Measurements from ENCODE around the gene HIPK2. TPM values are rescaled to one million over a fixed set of nuclear protein-coding genes. Genes with fewer than 3 reads are reported as not detected.
A peak's percentile ranks its signal among the peaks of the same experiment; 100 is the strongest.

The HIPK2 gene
- total RNA-seq, 1 donor: 12.7 TPM

DNA sequence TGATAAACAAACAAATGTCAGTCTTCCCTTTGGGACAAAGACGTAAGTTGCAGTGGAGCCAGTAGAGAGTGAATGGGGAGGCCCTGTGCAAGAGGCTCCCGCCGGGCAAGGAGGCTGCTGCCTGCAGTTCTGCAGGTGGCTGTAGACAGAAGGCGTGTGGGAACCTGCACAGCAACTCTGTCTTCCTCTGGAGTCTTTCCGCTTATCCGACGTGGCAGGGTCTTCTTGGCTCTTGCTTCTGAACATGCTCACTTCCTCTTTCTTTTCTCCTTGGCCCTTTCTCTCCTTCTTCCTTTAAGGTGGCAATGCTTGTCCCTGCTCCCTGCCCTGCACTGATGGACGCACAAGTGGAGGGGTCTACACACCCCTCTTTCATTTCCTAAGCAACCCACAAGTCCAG, 122.5 kb downstream of the HIPK2 start:
- Histone ChIP-seq H3K27me3 (ENCODE audit: insufficient read depth, low read length) (no peaks in the 10 kb centered on the region), H3K9me3 (ENCODE audit: low read depth, low read length) (no peaks in the 10 kb centered on the region), H3K36me3 (ENCODE audit: insufficient read depth, low read length) (peaks cover 11% of the 10 kb centered on the region), H3K4me2 (ENCODE audit: insufficient read depth, low read length) (no peak overlapping the region), H2AFZ (ENCODE audit: low read length) (no peak overlapping the region), H3K4me1 (ENCODE audit: insufficient read depth, low read length) (peaks cover 36% of the 10 kb centered on the region), H3K79me2 (ENCODE audit: insufficient read depth, low read length) (peaks cover 88% of the 10 kb centered on the region), H4K20me1 (ENCODE audit: insufficient read depth, low read length) (peaks cover 11% of the 10 kb centered on the region), H3K27ac (ENCODE audit: low read depth, low read length) (peak overlapping the region; percentile 35), H3K4me3 (ENCODE audit: insufficient read depth, low read length) (no peak overlapping the region)
- DNase-seq (ENCODE audit: insufficient read length, low spot score, missing footprints): no peak
- TF ChIP-seq CTCF (IDR thresholded peaks at IDR 0.05; ENCODE audit: extremely low read depth, low read depth, low read length): no peak

DNA sequence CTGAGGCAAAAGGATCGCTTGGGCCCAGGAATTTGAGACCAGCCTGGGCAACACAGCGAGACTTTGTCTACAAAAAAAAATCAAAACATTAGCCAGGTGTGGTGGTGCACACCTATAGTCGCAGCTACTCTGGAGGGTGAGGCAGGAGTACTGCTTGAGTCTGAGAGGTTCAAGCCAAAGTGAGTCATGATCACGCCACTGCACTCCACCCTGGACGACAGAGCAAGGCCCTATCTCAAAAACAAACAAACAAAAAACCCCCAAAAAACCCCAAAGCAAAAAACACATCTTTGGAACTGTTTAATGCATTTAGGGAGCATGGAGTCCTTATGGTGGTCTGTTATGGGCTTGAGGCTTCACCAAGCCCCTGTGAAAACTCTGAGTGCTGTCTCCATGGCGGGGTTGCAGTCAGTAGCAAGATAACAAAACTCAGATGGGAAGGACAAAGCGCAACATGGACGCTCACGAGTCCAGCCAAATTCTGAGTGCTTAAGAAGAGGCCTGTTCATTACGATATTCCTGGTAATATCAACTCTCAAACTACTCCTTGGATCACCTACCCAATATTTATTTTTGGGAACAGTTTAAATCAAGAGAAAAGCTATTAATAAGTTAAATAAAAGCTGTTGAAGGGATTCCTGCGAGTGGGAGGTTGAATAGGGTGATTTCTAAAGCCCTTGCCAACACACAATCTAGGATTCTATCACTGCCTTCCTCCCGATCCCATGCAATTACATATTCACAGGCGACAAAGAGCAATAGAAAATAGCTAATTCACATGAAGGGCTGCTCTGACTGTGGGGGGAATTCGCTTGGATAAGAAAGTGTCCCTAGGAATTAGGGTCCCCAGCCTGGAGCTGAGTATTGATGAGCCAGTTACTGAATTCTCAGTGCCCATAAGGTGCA, 123.3 kb downstream of the HIPK2 start:
- no peaks in the 10 kb centered on the region for H3K27me3 ChIP-seq (ENCODE audit: insufficient read depth, low read length)
- no peak for TF ChIP-seq CTCF (IDR thresholded peaks at IDR 0.05; ENCODE audit: extremely low read depth, low read depth, low read length)
- H3K27ac ChIP-seq (ENCODE audit: low read depth, low read length): peak overlapping the region; percentile 15
- peaks cover 11% of the 10 kb centered on the region for H4K20me1 ChIP-seq (ENCODE audit: insufficient read depth, low read length)
- H3K4me2 ChIP-seq (ENCODE audit: insufficient read depth, low read length): no peak overlapping the region
- H2AFZ ChIP-seq (ENCODE audit: low read length): no peak overlapping the region
- H3K36me3 ChIP-seq (ENCODE audit: insufficient read depth, low read length): peaks cover 11% of the 10 kb centered on the region
- H3K4me3 ChIP-seq (ENCODE audit: insufficient read depth, low read length): no peak overlapping the region
- H3K9me3 ChIP-seq (ENCODE audit: low read depth, low read length): no peaks in the 10 kb centered on the region
- peaks cover 34% of the 10 kb centered on the region for H3K4me1 ChIP-seq (ENCODE audit: insufficient read depth, low read length)
- no peak for DNase-seq (ENCODE audit: insufficient read length, low spot score, missing footprints)
- peaks cover 83% of the 10 kb centered on the region for H3K79me2 ChIP-seq (ENCODE audit: insufficient read depth, low read length)

DNA sequence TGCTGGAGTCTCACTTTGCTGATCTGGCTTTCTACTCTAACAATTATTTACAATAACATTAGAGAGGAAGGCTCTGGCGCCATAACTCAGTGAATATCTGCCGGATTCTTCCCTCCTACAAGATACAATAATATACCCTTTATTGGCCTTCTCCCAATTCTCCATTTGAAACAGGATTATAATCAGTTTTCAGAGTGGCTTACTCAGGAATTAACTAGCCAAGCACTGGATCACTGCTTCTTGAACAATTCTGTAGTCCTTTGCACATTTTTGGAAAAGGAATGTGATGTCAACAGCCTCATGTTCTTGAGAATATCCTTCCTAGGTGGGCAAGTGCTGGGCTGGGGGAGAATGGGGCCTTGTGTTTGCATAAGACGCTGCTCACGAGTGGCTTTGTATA, 125.9 kb downstream of the HIPK2 start:
- Histone ChIP-seq H3K79me2 (ENCODE audit: insufficient read depth, low read length) (peaks cover 82% of the 10 kb centered on the region), H2AFZ (ENCODE audit: low read length) (no peak overlapping the region), H3K4me1 (ENCODE audit: insufficient read depth, low read length) (peaks cover 32% of the 10 kb centered on the region), H4K20me1 (ENCODE audit: insufficient read depth, low read length) (peaks cover 11% of the 10 kb centered on the region), H3K9me3 (ENCODE audit: low read depth, low read length) (no peaks in the 10 kb centered on the region), H3K36me3 (ENCODE audit: insufficient read depth, low read length) (peaks cover 11% of the 10 kb centered on the region), H3K27me3 (ENCODE audit: insufficient read depth, low read length) (no peaks in the 10 kb centered on the region), H3K4me2 (ENCODE audit: insufficient read depth, low read length) (no peak overlapping the region), H3K27ac (ENCODE audit: low read depth, low read length) (no peak overlapping the region), H3K4me3 (ENCODE audit: insufficient read depth, low read length) (no peak overlapping the region)
- no peak for DNase-seq (ENCODE audit: insufficient read length, low spot score, missing footprints)
- TF ChIP-seq CTCF (IDR thresholded peaks at IDR 0.05; ENCODE audit: extremely low read depth, low read depth, low read length): no peak

GRCh38 chr7:139651308-139651707, 126.5 kb downstream of the HIPK2 start:
- TF ChIP-seq CTCF (IDR thresholded peaks at IDR 0.05; ENCODE audit: extremely low read depth, low read depth, low read length): no peak

More at GRCh38 chr7:139651308-139651707, 126.5 kb downstream of the HIPK2 start:
- Histone ChIP-seq H3K27ac (ENCODE audit: low read depth, low read length) (no peak overlapping the region), H3K4me3 (ENCODE audit: insufficient read depth, low read length) (no peak overlapping the region), H3K79me2 (ENCODE audit: insufficient read depth, low read length) (peaks cover 88% of the 10 kb centered on the region), H3K4me2 (ENCODE audit: insufficient read depth, low read length) (no peak overlapping the region), H3K27me3 (ENCODE audit: insufficient read depth, low read length) (no peaks in the 10 kb centered on the region), H2AFZ (ENCODE audit: low read length) (no peak overlapping the region), H4K20me1 (ENCODE audit: insufficient read depth, low read length) (peaks cover 11% of the 10 kb centered on the region), H3K36me3 (ENCODE audit: insufficient read depth, low read length) (peaks cover 11% of the 10 kb centered on the region), H3K4me1 (ENCODE audit: insufficient read depth, low read length) (peaks cover 28% of the 10 kb centered on the region), H3K9me3 (ENCODE audit: low read depth, low read length) (no peaks in the 10 kb centered on the region)
- DNase-seq (ENCODE audit: insufficient read length, low spot score, missing footprints): no peak
